GM11168 (cell line): Measurements from ENCODE around the gene PDSS1.
"Not testable (repeated sequence)": the region's sequence is repeated elsewhere in the genome, so short reads cannot be mapped to it uniquely, and the experiment has no call there.

Source experiments
- in situ Hi-C: fragments of 300-500 bp; cut with MboI; formaldehyde crosslinking; loops from one replicate; pipeline ENCODE4 v1.12.0; 2022; ENCODE audit warnings: low sequenced_read_pairs; ENCODE audit not compliant: unreplicated experiment

The PDSS1 gene, protein sequence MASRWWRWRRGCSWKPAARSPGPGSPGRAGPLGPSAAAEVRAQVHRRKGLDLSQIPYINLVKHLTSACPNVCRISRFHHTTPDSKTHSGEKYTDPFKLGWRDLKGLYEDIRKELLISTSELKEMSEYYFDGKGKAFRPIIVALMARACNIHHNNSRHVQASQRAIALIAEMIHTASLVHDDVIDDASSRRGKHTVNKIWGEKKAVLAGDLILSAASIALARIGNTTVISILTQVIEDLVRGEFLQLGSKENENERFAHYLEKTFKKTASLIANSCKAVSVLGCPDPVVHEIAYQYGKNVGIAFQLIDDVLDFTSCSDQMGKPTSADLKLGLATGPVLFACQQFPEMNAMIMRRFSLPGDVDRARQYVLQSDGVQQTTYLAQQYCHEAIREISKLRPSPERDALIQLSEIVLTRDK

GRCh38 chr10:26697163-26697921 is at the start of gene PDSS1:
Gene PDSS1, plus strand, starts transcription at chr10:26697701. Its CDS starts 11 bp downstream, at chr10:26697712.
- in situ Hi-C loops, result no loop called here

DNA sequence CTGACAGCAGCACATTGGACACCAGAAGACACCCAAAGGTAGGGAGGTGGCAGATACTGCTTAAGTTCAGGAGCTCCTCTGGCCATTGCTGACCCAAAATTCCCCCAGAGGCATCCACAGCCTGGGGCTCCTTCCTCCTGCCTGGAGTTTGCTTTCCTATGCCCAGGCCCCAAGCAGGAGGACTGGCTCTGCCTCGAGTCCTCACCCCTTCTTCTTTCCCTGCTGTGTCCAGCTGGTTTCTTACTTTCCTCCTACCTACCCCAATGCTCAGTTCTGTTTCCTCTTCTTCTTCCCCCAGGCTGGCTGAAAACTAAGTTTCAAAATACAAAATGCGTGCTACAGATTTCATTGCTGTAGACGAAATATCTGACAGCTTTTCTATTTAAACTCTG is 49.3 kb upstream of the PDSS1 start:
- in situ Hi-C loops, result not testable (repeated sequence)

GRCh38 chr10:26650406-26650805 is 47.1 kb upstream of the PDSS1 start:
- in situ Hi-C loops, result no loop called here

DNA sequence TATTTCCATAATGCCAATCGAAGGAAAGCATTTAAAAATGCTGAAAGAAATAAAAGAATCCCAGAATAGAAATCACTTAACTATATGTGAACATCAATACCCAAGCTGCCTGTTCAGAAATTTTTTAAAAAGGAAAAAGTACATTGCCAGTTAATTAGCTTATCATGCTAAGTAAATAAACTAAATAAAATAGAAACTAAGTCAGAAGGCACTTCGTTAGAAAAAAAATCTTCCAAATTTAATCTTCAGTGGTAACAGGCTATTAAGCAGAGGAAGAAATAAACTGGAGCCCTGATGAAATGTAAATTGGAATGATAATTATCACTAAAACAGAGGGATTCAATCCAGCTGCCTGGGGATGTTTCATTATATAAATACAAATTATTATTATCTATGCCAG is 46.0 kb upstream of the PDSS1 start:
- in situ Hi-C loops, result not testable (repeated sequence)

DNA sequence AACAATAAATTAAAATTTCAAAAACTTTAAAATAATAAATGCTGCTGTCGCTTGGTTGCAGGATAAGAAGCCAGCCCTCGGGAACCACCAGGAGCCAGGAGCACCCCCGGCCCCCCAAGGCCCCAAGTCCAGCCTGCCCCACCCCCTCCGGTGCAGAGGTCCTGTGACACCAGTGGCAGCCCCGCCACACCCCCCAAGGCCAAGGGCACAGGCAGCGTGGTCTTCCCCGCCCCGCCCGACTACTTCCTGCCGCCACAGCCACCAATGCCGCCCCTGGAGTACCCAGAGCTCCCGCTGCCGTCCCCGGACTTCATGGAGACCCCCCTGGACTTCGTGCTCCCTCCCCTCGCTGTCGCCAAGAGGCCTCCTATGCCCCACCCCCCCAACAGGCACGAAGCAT is 44.5 kb upstream of the PDSS1 start:
- in situ Hi-C loops, result no loop called here

DNA sequence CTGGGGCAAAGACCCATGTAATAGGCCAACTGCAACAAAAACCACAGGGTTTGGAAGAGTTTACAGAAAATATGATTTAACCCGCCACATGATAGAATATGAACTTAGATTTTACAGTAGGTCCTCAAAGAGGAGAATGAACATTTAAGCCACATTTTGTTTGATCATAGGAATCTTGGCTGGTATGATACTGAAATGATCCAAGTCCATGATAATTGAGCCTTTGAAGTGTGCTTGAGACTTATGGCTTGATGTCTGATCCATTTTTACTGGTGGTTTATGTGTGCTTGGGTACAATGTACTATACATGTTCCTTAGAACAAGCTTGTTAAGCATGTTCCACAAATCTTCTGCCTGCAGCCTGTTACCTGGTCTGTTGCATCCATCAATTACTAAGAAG is 41.8 kb upstream of the PDSS1 start:
- in situ Hi-C loops, result no loop called here

DNA sequence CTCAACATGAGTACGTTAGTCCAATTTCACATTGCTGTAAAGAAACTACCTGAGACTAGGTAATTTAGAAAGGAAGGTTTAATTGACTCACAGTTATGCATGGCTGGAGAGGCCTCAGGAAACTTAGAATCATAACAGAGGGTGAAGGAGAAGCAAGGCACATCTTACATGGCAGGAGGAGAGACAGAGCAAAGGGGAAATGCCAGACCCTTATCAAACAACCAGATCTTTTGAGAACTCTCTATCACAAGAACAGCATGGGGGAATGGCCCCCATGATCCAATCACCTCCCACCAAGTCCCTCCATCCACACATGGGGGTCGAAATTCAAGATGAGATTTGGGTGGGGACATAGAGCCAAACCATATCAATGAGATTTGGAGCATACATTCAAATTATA is 34.6 kb upstream of the PDSS1 start:
- in situ Hi-C loops, result no loop called here

DNA sequence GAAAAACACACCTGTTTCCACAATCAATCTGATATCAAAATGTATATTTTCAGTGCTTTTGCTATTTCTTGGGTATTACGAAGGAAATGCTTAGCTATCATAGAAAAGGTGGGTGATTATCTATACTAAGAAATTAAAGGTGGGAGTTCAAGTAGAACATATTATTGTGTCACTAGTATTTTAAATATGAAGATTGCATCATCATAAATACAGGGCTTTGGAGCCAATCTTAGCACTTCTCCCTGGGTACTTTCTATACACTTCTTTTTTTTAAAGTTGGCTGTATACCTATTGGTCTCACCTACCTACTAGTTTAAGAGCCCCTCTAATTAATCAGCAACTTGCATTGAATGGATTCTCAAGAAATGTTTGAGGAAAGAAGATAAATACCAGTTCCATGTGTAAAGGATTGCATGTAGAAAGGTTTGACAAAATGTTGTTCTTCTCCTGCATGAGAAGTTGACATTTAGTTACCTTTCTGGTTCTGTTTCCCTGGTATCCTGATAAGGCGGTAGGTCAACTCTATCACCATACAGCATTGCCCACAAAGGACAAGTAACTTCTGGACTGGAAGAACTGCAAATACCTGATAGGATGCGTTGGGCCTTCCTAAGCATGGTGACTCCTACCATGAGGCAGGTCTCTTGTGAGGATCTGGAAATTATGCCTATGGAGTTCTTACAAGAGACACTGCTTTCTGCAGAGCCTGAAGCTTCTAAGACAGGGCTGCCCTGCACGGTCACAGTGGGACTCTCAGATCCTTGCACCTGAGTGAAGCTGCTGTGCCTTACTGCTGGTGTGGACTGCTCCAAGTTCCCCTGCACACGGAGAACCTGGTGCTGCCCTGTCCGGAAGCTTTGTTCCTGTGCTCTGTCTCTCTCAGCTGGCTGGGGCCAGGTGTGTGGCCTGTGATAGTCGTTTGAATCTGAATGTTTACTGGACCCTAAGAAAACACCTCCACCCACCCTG is 32.1 kb upstream of the PDSS1 start:
- in situ Hi-C loops, result no loop called here

DNA sequence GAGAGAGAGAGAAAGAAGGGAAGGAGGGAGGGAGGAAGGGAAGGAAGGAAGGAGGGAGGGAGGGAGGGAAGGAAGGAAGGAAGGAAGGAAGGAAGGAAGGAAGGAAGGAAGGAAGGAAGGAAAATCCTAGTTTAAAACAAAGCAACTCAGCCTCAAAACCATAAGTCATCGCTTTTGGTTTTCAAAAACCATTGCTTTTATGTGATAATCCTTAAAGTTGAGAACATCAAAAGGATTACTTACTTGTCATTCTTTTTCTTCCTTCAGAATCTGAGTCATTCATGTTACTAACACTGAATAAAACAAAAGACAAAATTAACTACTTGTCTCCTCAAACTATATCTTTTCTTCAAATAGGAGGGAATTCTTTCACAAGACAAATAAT is 21.6 kb upstream of the PDSS1 start:
- in situ Hi-C loops, result no loop called here

- in situ Hi-C loops, result no loop called here
These were observed 17.9 kb upstream of the PDSS1 start for GRCh38 chr10:26679588-26679987.

DNA sequence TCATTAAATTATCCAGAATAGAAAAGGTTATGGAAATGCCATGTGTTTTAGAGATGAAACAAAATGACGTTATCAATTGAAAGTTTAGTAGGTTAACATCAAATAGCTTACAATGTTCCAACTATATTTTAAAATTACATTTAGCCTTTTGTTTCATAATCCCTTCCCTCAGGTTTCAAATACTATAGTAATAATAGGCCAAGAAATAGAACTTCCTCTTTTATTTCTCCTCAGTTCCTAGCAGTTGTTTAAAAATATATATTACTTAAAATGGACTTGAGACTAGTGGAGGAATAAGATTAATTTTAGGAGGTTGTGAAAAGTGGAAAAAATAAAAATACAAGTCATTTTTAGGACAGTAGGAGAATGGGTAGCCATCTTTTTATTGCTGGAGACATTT is 16.4 kb upstream of the PDSS1 start:
- in situ Hi-C loops, result no loop called here

- in situ Hi-C loops, result not testable (repeated sequence)
These were observed 15.5 kb upstream of the PDSS1 start for GRCh38 chr10:26681971-26682370.

DNA sequence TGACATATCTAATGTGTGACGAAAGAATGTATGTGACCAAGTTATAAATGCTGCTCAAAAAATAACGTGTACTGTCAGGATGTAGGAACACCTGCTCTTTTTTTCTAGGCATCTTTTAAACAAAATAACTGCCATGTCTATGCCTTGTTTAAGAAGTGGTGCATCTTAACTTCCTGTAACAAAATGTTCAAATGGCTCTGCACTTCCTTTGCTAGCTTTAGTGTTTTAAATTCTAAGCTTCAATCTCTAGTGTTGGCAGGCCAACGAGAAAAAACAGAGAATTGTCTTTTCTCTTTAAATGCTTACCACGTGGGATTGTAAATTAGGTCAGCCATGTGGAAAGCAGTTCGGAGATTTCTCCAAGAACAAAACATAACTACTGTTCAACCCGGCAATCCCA is 14.6 kb upstream of the PDSS1 start:
- in situ Hi-C loops, result no loop called here

DNA sequence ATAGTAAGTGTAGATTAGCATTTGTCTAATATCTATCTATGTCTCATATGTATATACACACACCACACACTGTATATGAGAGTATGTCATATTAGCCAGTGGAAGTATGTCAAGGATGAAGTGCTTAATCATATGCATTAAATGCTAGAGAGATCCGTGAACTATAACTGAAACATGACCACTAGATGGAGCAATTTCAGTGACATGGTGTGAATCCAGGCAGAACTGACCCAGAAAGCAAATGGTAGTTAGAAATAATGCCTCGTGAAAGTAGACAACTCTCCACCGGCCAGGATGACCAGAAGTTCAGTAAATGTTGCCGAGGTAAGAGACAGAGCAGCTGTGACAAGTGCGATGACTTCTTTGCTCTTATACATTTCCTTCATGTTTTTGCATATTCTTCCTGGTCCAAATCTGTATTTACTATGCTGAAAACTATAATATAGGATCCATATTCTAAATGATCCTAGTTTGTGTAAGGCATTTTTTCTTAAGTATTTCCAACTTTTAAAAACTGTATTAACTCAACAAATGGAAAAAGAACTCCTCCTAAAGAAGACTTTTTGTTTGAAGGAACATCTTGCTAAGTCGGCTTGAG is 12.7 kb upstream of the PDSS1 start:
- in situ Hi-C loops, result not testable (repeated sequence)

DNA sequence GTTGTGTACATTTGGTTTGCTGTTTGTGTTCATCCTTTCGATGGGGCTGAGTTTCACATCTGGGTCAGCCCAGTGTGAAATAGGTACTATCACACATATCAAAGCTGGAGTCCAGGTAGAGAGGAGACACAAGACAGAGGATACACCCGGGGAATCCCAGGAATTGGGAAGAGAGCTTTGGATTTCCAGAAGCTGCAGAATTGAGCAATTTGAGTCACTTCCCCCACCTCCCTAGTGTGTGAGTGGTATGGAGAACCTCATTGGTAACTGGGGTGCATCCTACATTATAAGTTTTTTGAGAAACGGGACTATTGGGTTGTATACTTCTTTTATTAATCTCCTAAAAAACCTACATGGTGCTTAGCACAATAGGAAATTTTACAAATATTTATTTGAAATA is 12.1 kb upstream of the PDSS1 start:
- in situ Hi-C loops, result no loop called here

DNA sequence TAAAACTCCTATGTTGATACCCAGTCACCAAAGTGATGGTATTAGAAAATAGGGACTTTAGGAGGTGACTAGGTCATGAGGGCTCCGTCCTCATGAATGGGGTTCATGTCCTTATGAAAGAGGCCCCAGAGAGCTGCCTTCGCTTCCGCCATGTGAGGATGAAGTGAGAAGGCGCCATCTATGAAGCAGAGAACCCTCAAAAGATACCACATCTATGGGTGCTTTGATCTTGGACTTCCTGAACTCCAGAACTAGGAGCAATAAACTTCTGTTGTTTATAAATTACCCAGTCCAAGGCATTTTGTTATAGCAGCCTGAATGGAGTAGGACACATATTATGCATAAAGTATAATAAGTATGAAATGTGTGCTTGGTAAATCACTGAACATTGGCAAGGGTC is 8.1 kb upstream of the PDSS1 start:
- in situ Hi-C loops, result no loop called here

DNA sequence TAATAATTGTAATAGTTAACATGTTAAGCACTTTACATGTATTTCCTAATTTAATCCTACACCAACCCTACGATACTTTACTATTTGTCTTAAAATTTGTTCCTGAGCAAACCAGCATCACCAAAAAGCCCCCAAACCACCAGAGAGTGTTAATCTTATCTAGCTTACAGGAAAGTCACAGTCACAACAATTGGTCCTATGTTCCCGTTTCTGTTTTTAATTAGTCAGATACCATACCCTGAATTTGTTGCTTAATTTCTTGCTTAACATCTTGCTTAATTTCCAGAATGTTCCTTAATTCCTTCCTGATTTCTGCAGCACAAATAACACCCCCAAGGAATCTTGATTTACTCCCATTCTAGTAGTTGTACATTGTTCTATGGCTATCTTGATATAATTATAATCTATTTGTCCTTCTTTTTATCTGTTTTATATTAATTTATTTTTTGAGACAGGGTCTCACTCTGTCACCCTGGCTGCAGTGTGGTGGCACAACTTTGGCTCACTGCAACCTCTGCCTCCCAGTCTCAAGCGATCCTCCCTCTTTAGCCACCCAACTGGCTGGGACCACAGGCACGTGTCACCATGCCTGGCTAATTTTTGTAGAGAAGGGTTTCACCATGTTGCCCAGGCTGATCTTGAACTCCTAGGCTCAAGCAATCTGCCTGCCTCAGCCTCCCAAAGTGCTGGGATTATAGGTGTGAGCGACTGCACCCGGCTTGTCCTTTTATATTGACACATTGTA is 6.6 kb upstream of the PDSS1 start:
- in situ Hi-C loops, result no loop called here

DNA sequence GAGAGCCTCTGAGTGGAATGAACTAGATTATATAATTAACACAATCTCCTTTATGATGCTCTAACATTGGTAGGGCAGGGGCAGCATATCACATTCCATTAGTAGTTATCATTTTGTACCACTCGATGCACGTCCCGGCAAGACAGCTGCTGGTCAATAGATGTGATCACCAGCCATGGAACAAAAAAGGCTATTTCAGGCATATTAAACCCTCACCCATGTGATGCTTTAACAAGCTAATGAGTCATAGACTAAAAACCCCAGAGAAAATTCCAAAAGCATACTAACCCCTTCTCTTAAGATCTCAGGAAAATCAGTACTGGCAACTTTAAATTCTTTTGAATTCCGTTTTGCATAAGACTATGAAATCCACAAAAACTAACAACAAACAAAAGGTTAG is 3.0 kb upstream of the PDSS1 start:
- in situ Hi-C loops, result not testable (repeated sequence)

DNA sequence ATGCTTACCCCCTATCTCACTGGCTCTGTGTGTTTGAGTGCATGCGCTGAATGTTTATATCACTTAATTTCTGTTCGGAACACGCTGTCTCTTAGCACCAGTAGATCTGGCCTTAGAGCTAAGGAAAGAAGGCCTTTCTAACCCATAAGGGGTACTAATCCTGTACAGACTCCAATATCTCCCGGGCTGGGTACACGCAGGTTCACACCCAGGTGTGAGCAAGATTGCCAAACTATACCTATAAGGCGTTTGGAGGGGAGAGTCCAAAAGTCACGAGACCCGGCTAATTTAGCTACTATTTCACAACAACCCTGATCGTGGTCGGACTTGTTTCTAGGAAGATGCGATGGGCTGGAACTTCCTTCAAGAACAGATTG is 727 bp upstream of the PDSS1 start:
- in situ Hi-C loops, result no loop called here
